Lower lobe of right lung (tissue), 2 donors: ENCODE data around the gene TFCP2L1. TPM values are rescaled to one million over a fixed set of nuclear protein-coding genes. Genes with fewer than 3 reads are reported as not detected.

Experiments used
- ATAC-seq, 2 donors: fragments of 200-7000 bp; cut with Tn5 transposase; one replicate each; pipeline ENCODE4 v1.9.1; 2020 to 2022; ENCODE audit warnings: mild to moderate bottlenecking in 2 of 2, moderate library complexity in 2 of 2
- DNase-seq: peaks from one replicate; pipeline ENCODE4 v3.0.0-alpha.2; 2020
- H3K27ac ChIP-seq: fragments of 200-600 bp; one replicate; pipeline ENCODE4 v1.8.0; 2022
- H3K27me3 ChIP-seq: fragments of 200-600 bp; one replicate; pipeline ENCODE4 v1.8.0; 2022; ENCODE audit warnings: low read depth
- H3K36me3 ChIP-seq: fragments of 200-600 bp; one replicate; pipeline ENCODE4 v1.8.0; 2022; ENCODE audit warnings: mild to moderate bottlenecking
- H3K4me1 ChIP-seq: fragments of 200-600 bp; one replicate; pipeline ENCODE4 v1.8.0; 2022
- H3K4me3 ChIP-seq: fragments of 200-600 bp; one replicate; pipeline ENCODE4 v1.8.0; 2022; ENCODE audit warnings: mild to moderate bottlenecking
- H3K9me3 ChIP-seq: fragments of 200-600 bp; one replicate; pipeline ENCODE4 v1.8.0; 2022
- CTCF ChIP-seq: fragments of 200-600 bp; IDR thresholded peaks from one replicate; pipeline ENCODE4 v1.8.0; 2022; ENCODE audit warnings: antibody characterized with exemption, mild to moderate bottlenecking
- intact Hi-C: fragments of 100-400 bp; cut with DNase I; formaldehyde crosslinking; loops from one replicate; pipeline ENCODE4 v1.11.0; 2022
- total RNA-seq: library from RNA; stranded (reverse); fragmentation: NEBNext Ultra II Directional; extraction: Animal tissue kit (Norgen Biotek cat#: 25700); gene quantifications from one replicate; pipeline ENCODE4 v1.2.1, GENCODE V29; 2021
- donor health status: DM: no; HTN: yes; CAD: no; lungs with severe emphysema.

The TFCP2L1 gene
- total RNA-seq, 1 donor from 2014 or later, result 19.2 TPM

DNA sequence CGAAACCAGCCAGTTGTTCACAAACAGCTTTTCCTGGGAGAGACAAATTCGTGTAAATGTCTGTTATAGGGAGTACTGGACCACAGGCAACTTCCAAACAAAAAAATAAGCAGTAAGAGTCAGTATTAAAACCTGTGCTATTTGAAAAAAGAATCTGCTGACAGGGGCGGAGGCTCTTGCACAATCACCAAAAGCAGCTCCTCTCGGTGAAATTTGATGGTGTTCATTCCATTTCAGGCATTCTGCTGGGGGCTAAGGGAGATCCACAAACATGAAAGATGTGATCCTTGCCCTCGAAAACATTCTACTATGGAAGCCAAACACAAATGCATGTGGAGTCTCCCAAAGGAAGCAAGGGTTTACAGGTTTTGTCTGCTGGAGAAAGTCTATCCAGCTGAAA, 45.0 kb downstream of the TFCP2L1 start:
- Histone ChIP-seq H3K27me3 (no peaks in the 10 kb centered on the region), H3K4me3 (no peak overlapping the region), H3K4me1 (no peaks in the 10 kb centered on the region), H3K36me3 (peaks cover 17% of the 10 kb centered on the region), H3K27ac (no peak overlapping the region), H3K9me3 (no peaks in the 10 kb centered on the region)
- ATAC-seq (no peak), DNase-seq (no peak)
- TF ChIP-seq CTCF, result no peak
- intact Hi-C loops, result no loop called here

- no peaks in the 10 kb centered on the region for H3K4me1 ChIP-seq
- H3K4me3 ChIP-seq, result no peak overlapping the region
- H3K27me3 ChIP-seq, result no peaks in the 10 kb centered on the region
- H3K9me3 ChIP-seq, result no peaks in the 10 kb centered on the region
- peaks cover 17% of the 10 kb centered on the region for H3K36me3 ChIP-seq
- DNase-seq, result peak; percentile 26
- ATAC-seq, result no peak
- no peak for TF ChIP-seq CTCF
- no peak overlapping the region for H3K27ac ChIP-seq
- intact Hi-C loops, result no loop called here
These were observed 45.5 kb downstream of the TFCP2L1 start for GRCh38 chr2:121239471-121239870.

DNA sequence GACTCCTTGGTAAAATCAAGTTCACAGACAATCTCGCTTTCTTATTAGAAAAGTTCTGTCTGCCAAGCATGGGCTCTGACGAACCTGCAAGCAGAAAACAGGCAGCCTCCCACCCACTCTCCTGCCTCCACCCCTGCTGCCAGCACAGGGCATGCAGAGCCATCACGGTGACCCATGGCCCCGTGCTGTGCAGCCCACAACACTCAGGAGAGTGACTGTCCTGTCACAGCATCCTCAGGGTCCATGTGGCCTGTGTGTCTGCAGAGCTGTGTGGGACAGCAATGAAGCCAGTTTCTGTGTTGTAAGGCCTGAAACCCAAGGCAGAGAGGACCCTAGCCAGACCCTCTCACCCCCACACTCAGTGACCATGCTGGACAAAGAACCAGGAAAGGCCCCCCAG, 46.2 kb downstream of the TFCP2L1 start:
- Histone ChIP-seq H3K36me3 (peaks cover 17% of the 10 kb centered on the region), H3K9me3 (no peaks in the 10 kb centered on the region), H3K27ac (no peak overlapping the region), H3K27me3 (no peaks in the 10 kb centered on the region), H3K4me1 (no peaks in the 10 kb centered on the region), H3K4me3 (no peak overlapping the region)
- intact Hi-C loops, result no loop called here
- DNase-seq (peak; percentile 18), ATAC-seq (no peak)
- TF ChIP-seq CTCF, result no peak

DNA sequence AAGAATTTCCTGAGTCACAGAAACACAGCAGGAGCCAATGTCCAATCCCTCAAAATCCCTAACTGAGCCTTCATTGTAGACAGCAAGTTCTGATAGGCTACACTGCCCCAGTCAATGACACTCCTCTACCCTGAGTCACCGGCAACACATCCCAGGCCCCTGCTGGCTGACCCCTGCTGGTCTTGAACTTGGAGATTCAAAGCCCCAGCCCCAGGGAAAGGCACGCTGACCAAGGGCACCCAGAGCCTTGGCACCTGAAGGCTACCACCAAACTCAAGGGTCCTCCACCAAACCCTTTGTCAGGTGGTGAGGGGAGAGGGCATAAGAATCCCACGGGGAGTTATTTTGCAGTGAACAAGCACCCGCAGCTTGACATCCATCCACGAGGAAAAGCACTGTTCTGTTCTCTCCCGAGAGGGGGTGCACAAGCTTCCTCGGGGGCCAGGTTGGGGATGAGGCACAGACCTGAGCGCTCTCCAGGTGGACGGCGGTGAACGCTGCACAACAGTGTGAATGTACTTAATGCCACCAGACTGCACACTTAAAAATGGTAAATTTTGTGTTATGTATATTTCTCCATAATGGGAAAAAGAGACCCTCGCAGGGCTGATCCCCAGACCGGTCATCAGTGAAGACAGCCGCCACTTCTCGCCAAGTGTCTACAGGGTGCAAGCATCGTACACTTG, 46.9 kb downstream of the TFCP2L1 start:
- ATAC-seq (no peak), DNase-seq (peak; percentile 22)
- intact Hi-C loops, result no loop called here
- Histone ChIP-seq H3K27me3 (no peaks in the 10 kb centered on the region), H3K9me3 (no peaks in the 10 kb centered on the region), H3K27ac (no peak overlapping the region), H3K4me1 (no peaks in the 10 kb centered on the region), H3K4me3 (no peak overlapping the region), H3K36me3 (peaks cover 17% of the 10 kb centered on the region)
- no peak for TF ChIP-seq CTCF

DNA sequence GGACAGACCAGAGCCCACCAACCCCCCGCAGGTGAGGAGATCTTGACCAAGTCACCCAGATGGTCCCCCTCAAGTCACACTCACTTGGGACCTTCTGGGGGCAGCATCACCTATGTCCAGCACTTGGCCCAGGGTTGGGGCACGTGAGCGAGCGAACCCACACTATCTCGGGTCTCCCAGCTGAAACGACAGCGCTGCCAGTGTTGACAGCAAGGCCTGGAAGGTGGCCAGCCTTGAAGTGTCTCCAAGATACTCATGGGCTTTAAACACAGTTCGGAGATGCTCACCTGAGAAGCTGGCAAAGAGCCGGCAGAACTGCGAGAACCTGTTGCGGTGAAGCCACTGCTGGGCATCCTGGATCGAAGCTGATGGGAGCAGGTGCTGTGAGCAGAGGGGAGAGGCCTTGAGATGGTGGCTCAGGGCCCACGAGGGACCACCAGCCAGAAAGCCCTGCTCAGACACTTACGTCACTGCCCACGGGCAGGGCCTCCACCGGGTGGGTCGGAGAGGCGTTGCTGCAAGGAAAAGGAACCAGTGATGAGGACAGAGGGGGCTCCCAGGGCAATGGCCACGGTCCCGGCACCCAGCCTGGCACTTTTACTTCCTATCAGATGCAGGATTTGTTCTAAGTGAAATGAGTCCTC, 47.5 kb downstream of the TFCP2L1 start:
- no peaks in the 10 kb centered on the region for H3K9me3 ChIP-seq
- no peaks in the 10 kb centered on the region for H3K4me1 ChIP-seq
- H3K27me3 ChIP-seq, result no peaks in the 10 kb centered on the region
- intact Hi-C loops, result no loop called here
- no peak for TF ChIP-seq CTCF
- ATAC-seq (no peak), DNase-seq (peak; percentile 27)
- H3K27ac ChIP-seq, result no peak overlapping the region
- peaks cover 17% of the 10 kb centered on the region for H3K36me3 ChIP-seq
- H3K4me3 ChIP-seq, result no peak overlapping the region
